T-helper 1 cell treated with Interleukin-12 subunit alpha and Interleukin-12 subunit beta and Interleukin-4 antibody, amounts not matched to agents 30 μg/mL and 1 μg/mL, for 36 hours (primary cell): ENCODE results near the gene SLC6A6.
A peak's percentile ranks its signal among the peaks of the same experiment; 100 is the strongest.

ENCODE experiments used
- H3K27ac Mint-ChIP-seq: one replicate; pipeline ENCODE4 v1.8.0; 2021; ENCODE audit warnings: mild to moderate bottlenecking, mixed read lengths
- H3K27me3 Mint-ChIP-seq: one replicate; pipeline ENCODE4 v1.8.0; 2021; ENCODE audit warnings: low read depth, mixed read lengths
- H3K36me3 Mint-ChIP-seq: one replicate; pipeline ENCODE4 v1.8.0; 2021; ENCODE audit warnings: low read depth, mixed read lengths
- H3K4me1 Mint-ChIP-seq: one replicate; pipeline ENCODE4 v1.8.0; 2021; ENCODE audit warnings: low read depth, mixed read lengths
- H3K4me3 Mint-ChIP-seq: one replicate; pipeline ENCODE4 v1.8.0; 2021; ENCODE audit warnings: mild to moderate bottlenecking, moderate library complexity, mixed read lengths
- H3K9me3 Mint-ChIP-seq: one replicate; pipeline ENCODE4 v1.8.0; 2021; ENCODE audit warnings: mixed read lengths

Gene SLC6A6

GRCh38 chr3:14378415-14378814 is 24.0 kb upstream of the SLC6A6 start:
- H3K9me3 Mint-ChIP-seq = no peaks in the 10 kb centered on the region
- H3K4me3 Mint-ChIP-seq = no peak overlapping the region
- no peak overlapping the region for H3K27ac Mint-ChIP-seq
- peaks cover 24% of the 10 kb centered on the region for H3K4me1 Mint-ChIP-seq
- H3K36me3 Mint-ChIP-seq = no peaks in the 10 kb centered on the region
- H3K27me3 Mint-ChIP-seq = peaks cover 9% of the 10 kb centered on the region

GRCh38 chr3:14379843-14380242 is 22.6 kb upstream of the SLC6A6 start:
- Mint-ChIP-seq H3K36me3 (no peaks in the 10 kb centered on the region), H3K4me3 (no peak overlapping the region), H3K27ac (no peak overlapping the region), H3K27me3 (peaks cover 9% of the 10 kb centered on the region), H3K9me3 (no peaks in the 10 kb centered on the region), H3K4me1 (peaks cover 24% of the 10 kb centered on the region)

- H3K4me1 Mint-ChIP-seq = peaks cover 5% of the 10 kb centered on the region
- H3K36me3 Mint-ChIP-seq = no peaks in the 10 kb centered on the region
- H3K4me3 Mint-ChIP-seq = no peak overlapping the region
- no peak overlapping the region for H3K27ac Mint-ChIP-seq
- peaks cover 39% of the 10 kb centered on the region for H3K27me3 Mint-ChIP-seq
- H3K9me3 Mint-ChIP-seq = no peaks in the 10 kb centered on the region
Measured at GRCh38 chr3:14386254-14386653, 16.2 kb upstream of the SLC6A6 start.

GRCh38 chr3:14388201-14388600 is 14.2 kb upstream of the SLC6A6 start:
- Mint-ChIP-seq H3K36me3 (no peaks in the 10 kb centered on the region), H3K27ac (no peak overlapping the region), H3K9me3 (no peaks in the 10 kb centered on the region), H3K27me3 (peaks cover 32% of the 10 kb centered on the region), H3K4me1 (no peaks in the 10 kb centered on the region), H3K4me3 (no peak overlapping the region)

GRCh38 chr3:14389166-14389606 is 13.2 kb upstream of the SLC6A6 start:
- Mint-ChIP-seq H3K27ac (no peak overlapping the region), H3K4me3 (no peak overlapping the region), H3K9me3 (no peaks in the 10 kb centered on the region), H3K27me3 (peaks cover 32% of the 10 kb centered on the region), H3K4me1 (no peaks in the 10 kb centered on the region), H3K36me3 (no peaks in the 10 kb centered on the region)

GRCh38 chr3:14389716-14390115 is 12.7 kb upstream of the SLC6A6 start:
- no peak overlapping the region for H3K27ac Mint-ChIP-seq
- H3K9me3 Mint-ChIP-seq = no peaks in the 10 kb centered on the region
- peaks cover 32% of the 10 kb centered on the region for H3K27me3 Mint-ChIP-seq
- H3K4me1 Mint-ChIP-seq = no peaks in the 10 kb centered on the region
- no peak overlapping the region for H3K4me3 Mint-ChIP-seq
- no peaks in the 10 kb centered on the region for H3K36me3 Mint-ChIP-seq

- Mint-ChIP-seq H3K4me1 (peaks cover under 1% of the 10 kb centered on the region), H3K4me3 (no peak overlapping the region), H3K27me3 (peaks cover 25% of the 10 kb centered on the region), H3K27ac (no peak overlapping the region), H3K36me3 (no peaks in the 10 kb centered on the region), H3K9me3 (no peaks in the 10 kb centered on the region)
Measured at GRCh38 chr3:14391033-14391432, 11.4 kb upstream of the SLC6A6 start.

- Mint-ChIP-seq H3K9me3 (no peaks in the 10 kb centered on the region), H3K36me3 (no peaks in the 10 kb centered on the region), H3K27ac (no peak overlapping the region), H3K27me3 (peaks cover 21% of the 10 kb centered on the region), H3K4me3 (no peak overlapping the region), H3K4me1 (peaks cover 7% of the 10 kb centered on the region)
Measured at GRCh38 chr3:14392231-14392630, 10.2 kb upstream of the SLC6A6 start.

- H3K36me3 Mint-ChIP-seq = no peaks in the 10 kb centered on the region
- H3K27ac Mint-ChIP-seq = no peak overlapping the region
- peaks cover 12% of the 10 kb centered on the region for H3K4me1 Mint-ChIP-seq
- peaks cover 19% of the 10 kb centered on the region for H3K27me3 Mint-ChIP-seq
- no peak overlapping the region for H3K4me3 Mint-ChIP-seq
- H3K9me3 Mint-ChIP-seq = no peaks in the 10 kb centered on the region
Measured at GRCh38 chr3:14392803-14393319, 9.5 kb upstream of the SLC6A6 start.

GRCh38 chr3:14393440-14394106 is 8.8 kb upstream of the SLC6A6 start:
- Mint-ChIP-seq H3K36me3 (no peaks in the 10 kb centered on the region), H3K4me3 (no peak overlapping the region), H3K9me3 (no peaks in the 10 kb centered on the region), H3K27ac (no peak overlapping the region), H3K4me1 (peaks cover 12% of the 10 kb centered on the region), H3K27me3 (peaks cover 17% of the 10 kb centered on the region)

- Mint-ChIP-seq H3K27ac (no peak overlapping the region), H3K36me3 (no peaks in the 10 kb centered on the region), H3K4me1 (peaks cover 12% of the 10 kb centered on the region), H3K27me3 (peaks cover 6% of the 10 kb centered on the region), H3K4me3 (peak overlapping the region; percentile 10), H3K9me3 (no peaks in the 10 kb centered on the region)
Measured at GRCh38 chr3:14396031-14396692, 6.2 kb upstream of the SLC6A6 start.

GRCh38 chr3:14397046-14397445 is 5.4 kb upstream of the SLC6A6 start:
- Mint-ChIP-seq H3K36me3 (no peaks in the 10 kb centered on the region), H3K4me3 (no peak overlapping the region), H3K27me3 (peaks cover 6% of the 10 kb centered on the region), H3K9me3 (no peaks in the 10 kb centered on the region), H3K27ac (no peak overlapping the region), H3K4me1 (peaks cover 14% of the 10 kb centered on the region)

GRCh38 chr3:14397531-14397930 is 4.9 kb upstream of the SLC6A6 start:
- Mint-ChIP-seq H3K4me3 (no peak overlapping the region), H3K27ac (peak overlapping the region; percentile 11), H3K36me3 (no peaks in the 10 kb centered on the region), H3K4me1 (peaks cover 14% of the 10 kb centered on the region), H3K9me3 (no peaks in the 10 kb centered on the region), H3K27me3 (peaks cover 6% of the 10 kb centered on the region)

GRCh38 chr3:14397940-14398796 is 4.2 kb upstream of the SLC6A6 start:
- Mint-ChIP-seq H3K27ac (no peak overlapping the region), H3K4me1 (peaks cover 18% of the 10 kb centered on the region), H3K27me3 (peaks cover 6% of the 10 kb centered on the region), H3K36me3 (peaks cover 2% of the 10 kb centered on the region), H3K4me3 (no peak overlapping the region), H3K9me3 (no peaks in the 10 kb centered on the region)

- Mint-ChIP-seq H3K27me3 (peaks cover 6% of the 10 kb centered on the region), H3K27ac (no peak overlapping the region), H3K4me1 (peaks cover 19% of the 10 kb centered on the region), H3K36me3 (peaks cover 4% of the 10 kb centered on the region), H3K9me3 (no peaks in the 10 kb centered on the region), H3K4me3 (no peak overlapping the region)
Measured at GRCh38 chr3:14398797-14399106, 3.7 kb upstream of the SLC6A6 start.
